Lower leg skin (tissue), 4 donors: ENCODE measurements around the gene CNNM2. TPM values are rescaled to one million over a fixed set of nuclear protein-coding genes. Genes with fewer than 3 reads are reported as not detected.
"Not testable (repeated sequence)": the region's sequence is repeated elsewhere in the genome, so short reads cannot be mapped to it uniquely, and the experiment has no call there.

Experiments used
- DNase-seq, 2 donors: peaks; one replicate each; pipeline ENCODE4 v3.0.0-alpha.2; 2019; ENCODE audit warnings: low spot score in 2 of 2
- H3K4me3 ChIP-seq: fragments of 200-600 bp; sonication (generic); 2 replicates; pipeline ENCODE4 v1.5.1; 2017; ENCODE audit warnings: mild to moderate bottlenecking, low read depth; ENCODE audit not compliant: poor library complexity, severe bottlenecking
- CTCF ChIP-seq, 3 donors: fragments of 450-650 bp; IDR thresholded peaks; one replicate each; pipeline ENCODE4 v1.5.1; 2016; ENCODE audit warnings: antibody characterized with exemption in 3 of 3, mild to moderate bottlenecking in 3 of 3, moderate library complexity in 2 of 3
- POLR2A ChIP-seq, 2 donors: fragments of 450-650 bp; IDR thresholded peaks; one replicate each; pipeline ENCODE4 v1.6.1; 2016 to 2017; ENCODE audit warnings: antibody characterized with exemption in 2 of 2, mild to moderate bottlenecking in 1 of 2, moderate library complexity in 1 of 2
- WGBS, 2 donors: methylation state at CpG; one replicate each; pipeline ENCODE4 v1.1.5; 2018; 5-methylcytosine and 5-hydroxymethylcytosine counted together
- intact Hi-C: fragments of 100-400 bp; cut with DNase I; formaldehyde crosslinking; loops from one replicate; pipeline ENCODE4 v1.15.0; 2023; ENCODE audit warnings: low total_unique reads
- total RNA-seq, 4 donors: library from RNA; depleted of rRNA; stranded (reverse); fragments of >200 nt; gene quantifications; one replicate each; pipeline ENCODE4 v1.1.0, GENCODE V29; 2016

The CNNM2 gene
- total RNA-seq, 4 donors from 2014 or later = 9.6 to 21.9 (median 14.5) TPM

- intact Hi-C loops = no loop called here
- 61 to 72% methylated on average over 6 of the region's 6 CpGs for WGBS, 2 donors
- H3K4me3 ChIP-seq = no peak overlapping the region
- no peak for DNase-seq
- TF ChIP-seq POLR2A (IDR thresholded peaks at IDR 0.05) (no peak), CTCF (IDR thresholded peaks at IDR 0.05) (no peak)
Measured at GRCh38 chr10:102962951-102963755, 45.1 kb downstream of the CNNM2 start.

GRCh38 chr10:102963756-102964025, 45.6 kb downstream of the CNNM2 start:
- H3K4me3 ChIP-seq = no peak overlapping the region
- no peak for DNase-seq
- TF ChIP-seq CTCF (IDR thresholded peaks at IDR 0.05) = no peak
- no peak for TF ChIP-seq POLR2A (IDR thresholded peaks at IDR 0.05)
- intact Hi-C loops = no loop called here
- 67 to 73% methylated on average over 2 of the region's 2 CpGs for WGBS, 2 donors

GRCh38 chr10:102964064-102964463, 46.0 kb downstream of the CNNM2 start:
- 91 to 97% methylated on average over 2 of the region's 2 CpGs for WGBS, 2 donors
- H3K4me3 ChIP-seq, intact Hi-C loops, DNase-seq: not testable (repeated sequence)

- intact Hi-C loops = no loop called here
- no peak for TF ChIP-seq CTCF (IDR thresholded peaks at IDR 0.05)
- TF ChIP-seq POLR2A (IDR thresholded peaks at IDR 0.05) = no peak
- DNase-seq = no peak
- no peak overlapping the region for H3K4me3 ChIP-seq
- 93 to 94% methylated on average over 8 of the region's 8 CpGs for WGBS, 2 donors
Measured at GRCh38 chr10:102964713-102965112, 46.6 kb downstream of the CNNM2 start.

- no peak for DNase-seq
- H3K4me3 ChIP-seq = no peak overlapping the region
- intact Hi-C loops = no loop called here
- 89 to 90% methylated on average over 7 of the region's 7 CpGs for WGBS, 2 donors
- no peak for TF ChIP-seq POLR2A (IDR thresholded peaks at IDR 0.05)
- no peak for TF ChIP-seq CTCF (IDR thresholded peaks at IDR 0.05)
Measured at GRCh38 chr10:102965311-102965851, 47.3 kb downstream of the CNNM2 start.

- intact Hi-C loops = no loop called here
- no peak overlapping the region for H3K4me3 ChIP-seq
- TF ChIP-seq POLR2A (IDR thresholded peaks at IDR 0.05) (no peak), CTCF (IDR thresholded peaks at IDR 0.05) (no peak)
- no peak for DNase-seq
Measured at GRCh38 chr10:102967123-102967522, 49.0 kb downstream of the CNNM2 start.
